Measurements from ENCODE around the gene THOC5.
"Not testable (repeated sequence)": the region's sequence is repeated elsewhere in the genome, so short reads cannot be mapped to it uniquely, and the experiment has no call there.

Gene THOC5

DNA sequence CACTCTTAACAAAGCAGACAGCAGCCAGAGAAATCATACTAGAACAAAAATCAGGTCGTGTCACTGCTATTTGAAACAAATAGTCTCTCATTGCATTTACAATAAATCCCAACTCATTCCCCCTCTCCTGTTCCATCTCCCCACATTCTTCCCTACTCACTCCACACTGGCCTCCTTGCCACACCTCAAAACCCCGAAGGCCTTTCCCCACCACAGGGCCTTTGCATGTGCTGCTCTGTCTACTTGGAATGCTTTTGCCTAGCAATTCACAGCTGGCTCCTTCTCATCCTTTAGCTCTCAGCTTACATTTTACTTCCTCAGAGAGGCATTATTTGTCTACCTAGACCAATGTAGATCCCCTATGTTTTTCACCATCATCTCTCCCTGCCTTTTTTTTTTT, 6.3 kb upstream of the THOC5 start:
- no peak for DNase-seq (ENCODE audit: low spot score)

DNA sequence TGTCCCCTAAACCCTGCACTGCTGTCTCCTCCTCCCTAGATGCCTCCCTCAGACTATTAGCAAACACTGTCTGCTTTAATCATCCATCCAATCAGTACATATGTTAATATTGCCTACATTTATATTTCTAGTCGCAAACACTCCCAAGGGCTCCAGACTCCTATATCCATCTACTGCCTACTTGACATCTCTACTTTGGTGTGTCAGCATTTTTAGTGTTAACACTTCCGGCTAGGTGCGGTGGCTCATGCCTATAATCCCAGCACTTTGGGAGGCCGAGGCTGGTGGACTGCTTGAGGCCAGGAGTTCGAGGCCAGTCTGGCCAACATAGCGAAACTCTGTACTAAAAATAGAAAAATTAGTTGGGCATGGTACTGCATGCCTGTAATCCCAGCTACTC, 5.5 kb upstream of the THOC5 start:
- DNase-seq (ENCODE audit: low spot score) = no peak

DNA sequence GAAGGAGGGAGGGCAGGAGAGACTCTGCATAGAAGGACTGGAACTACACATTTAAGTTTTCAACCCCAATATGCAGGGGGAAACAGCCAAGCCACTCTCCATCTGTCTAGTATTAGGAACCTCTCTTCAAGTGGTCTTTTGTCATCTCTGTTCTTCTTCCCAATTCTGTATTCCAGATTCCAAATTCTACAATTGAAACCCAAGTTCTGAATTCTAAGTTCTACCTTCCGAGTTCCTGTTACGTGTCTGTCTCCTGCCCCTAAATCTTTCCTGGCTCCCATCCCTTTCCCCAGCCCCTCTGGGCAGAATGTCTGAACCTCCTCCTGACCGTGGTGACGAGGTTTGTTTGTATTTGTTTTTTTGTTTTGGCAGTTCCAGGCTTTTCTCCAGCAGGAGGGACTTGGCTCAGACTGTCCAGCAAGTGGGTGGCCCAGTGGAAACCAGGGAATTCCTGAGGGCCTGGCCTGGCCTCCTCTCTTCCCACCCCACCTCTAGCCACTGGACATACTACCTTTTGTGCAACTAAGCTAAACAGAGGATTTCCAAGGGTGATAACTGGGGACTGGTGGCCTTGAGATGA, 1.6 kb upstream of the THOC5 start:
- DNase-seq (ENCODE audit: low spot score) = no peak

DNA sequence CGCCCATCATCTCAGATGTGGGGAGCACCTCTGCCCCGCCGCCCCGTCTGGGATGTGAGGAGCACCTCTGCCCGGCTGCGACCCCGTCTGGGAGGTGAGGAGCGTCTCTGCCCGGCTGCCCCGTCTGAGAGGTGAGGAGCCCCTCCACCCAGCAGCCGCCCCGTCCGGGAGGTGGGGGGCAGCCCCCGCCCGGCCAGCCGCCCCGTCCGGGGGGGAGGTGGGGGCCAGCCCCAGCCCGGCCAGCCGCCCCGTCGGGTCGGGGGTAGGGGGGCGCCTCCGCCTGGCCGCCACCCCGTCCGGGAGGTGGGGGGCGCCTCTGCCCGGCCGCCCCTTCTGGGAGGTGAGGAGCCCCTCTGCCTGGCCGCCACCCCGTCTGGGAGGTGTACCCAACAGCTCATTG, 1.2 kb downstream of the THOC5 start:
- DNase-seq (ENCODE audit: low spot score) = not testable (repeated sequence)

DNA sequence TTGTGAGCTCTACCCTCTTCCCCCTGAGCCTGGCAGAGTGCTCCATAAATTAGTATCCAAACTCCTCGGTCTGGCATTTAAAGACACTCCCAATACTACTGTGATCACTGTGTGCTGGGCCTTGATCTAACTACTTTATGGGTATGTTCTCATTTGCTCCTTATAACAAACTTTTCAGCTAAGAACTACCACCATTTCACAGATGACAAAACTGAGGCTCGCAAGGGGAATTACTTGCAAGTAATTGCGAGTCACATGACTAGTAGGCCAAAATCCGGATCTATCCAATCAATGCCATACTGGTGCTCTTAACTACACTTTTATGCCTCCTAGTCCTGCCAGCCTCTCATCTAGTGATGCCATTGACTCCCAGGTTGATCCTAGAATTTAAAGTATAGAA, 3.6 kb downstream of the THOC5 start:
- DNase-seq (ENCODE audit: low spot score) = no peak

DNA sequence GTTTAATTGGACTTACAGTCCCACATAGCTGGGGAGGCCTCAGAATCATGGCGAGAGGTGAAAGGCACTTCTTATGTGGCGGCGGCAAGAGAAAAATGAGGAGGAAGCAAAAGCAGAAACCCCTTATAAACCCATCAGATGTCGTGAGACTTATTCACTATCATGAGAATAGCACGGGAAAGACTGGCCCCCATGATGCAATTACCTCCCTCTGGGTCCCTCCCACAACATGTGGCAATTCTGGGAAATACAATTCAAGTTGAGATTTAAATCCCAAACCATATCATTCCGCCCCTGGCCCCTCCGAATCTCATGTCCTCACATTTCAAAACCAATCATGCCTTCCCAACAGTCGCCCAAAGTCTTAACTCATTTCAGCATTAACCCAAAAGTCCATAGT, 8.5 kb downstream of the THOC5 start:
- not testable (repeated sequence) for DNase-seq (ENCODE audit: low spot score)

DNA sequence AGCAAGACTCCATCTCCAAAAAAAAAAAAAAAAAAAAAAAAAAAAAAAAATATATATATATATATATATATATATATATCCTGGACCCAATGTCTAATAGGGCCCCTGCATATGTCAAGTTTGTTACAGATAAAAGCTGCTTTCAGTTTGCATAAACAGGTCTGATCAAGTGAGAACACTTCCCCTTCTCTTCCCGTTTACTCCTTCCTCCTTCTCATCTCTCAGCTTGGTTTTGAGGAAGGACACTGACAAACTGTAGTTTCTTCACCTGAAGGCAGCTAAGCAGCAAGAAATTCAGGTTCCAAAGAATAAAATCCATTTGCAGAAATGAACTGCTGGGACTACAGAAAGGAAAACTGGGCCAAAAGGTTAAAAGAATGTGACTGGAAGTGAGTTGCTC, 11.7 kb downstream of the THOC5 start:
- no peak for DNase-seq (ENCODE audit: low spot score)

DNA sequence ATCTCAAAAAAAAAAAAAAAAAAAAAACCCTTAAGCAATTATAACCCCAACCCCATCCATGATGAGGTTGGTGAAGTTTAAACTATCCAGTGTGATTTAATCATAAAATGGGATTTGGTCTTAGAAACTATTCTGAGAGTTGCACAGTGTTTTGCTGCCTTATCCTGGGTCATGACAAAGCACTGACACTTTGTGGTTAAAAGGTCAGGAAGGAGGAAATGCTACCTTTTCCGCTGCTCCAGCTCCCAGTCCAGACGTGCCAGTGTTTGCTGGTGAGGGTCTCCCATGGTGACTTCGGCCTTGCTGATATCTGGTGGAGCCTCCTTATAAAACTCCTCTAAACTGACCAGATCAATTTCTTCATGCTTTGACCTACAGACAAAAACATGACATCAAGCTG, 14.5 kb downstream of the THOC5 start:
- no peak for DNase-seq (ENCODE audit: low spot score)

DNA sequence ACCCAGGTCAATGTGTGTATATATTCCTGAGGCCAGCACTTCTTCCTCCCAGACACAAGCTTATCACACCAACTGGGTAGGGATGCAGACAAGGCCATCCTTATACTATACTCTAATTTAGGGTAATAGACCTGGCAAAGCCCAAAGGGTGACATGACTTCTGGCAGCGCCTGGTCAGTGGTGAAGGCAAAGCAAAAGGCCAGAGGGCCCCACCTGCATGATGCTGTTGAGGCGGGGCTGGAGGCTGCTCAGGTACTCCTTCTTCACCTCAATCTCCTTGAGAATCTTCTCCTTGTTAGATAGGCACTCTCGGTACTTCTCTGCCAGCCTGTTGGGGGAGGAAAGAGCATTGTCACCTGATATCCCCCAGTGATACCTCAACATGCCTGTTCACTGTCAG, 17.1 kb downstream of the THOC5 start:
- no peak for DNase-seq (ENCODE audit: low spot score)

DNA sequence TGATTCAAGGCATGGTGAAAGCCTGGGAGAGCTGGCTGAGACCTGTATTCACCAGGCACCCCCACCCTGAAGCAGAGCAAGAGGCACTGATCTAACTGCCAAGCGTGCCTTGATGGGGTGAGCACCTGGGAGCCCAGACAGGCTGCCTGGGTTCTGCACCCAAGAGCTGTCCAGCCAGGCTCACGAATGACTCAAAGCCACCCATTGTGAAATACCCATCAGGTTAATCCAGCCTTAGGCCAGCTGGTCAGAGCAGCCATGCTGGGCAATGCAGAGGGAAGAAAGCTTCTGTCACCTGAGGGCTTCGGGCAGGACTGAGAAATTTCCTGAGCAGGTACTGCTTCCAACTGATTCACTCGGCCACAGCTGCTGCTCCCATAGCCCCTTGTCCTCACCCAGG, 22.1 kb downstream of the THOC5 start:
- DNase-seq (ENCODE audit: low spot score) = no peak

DNA sequence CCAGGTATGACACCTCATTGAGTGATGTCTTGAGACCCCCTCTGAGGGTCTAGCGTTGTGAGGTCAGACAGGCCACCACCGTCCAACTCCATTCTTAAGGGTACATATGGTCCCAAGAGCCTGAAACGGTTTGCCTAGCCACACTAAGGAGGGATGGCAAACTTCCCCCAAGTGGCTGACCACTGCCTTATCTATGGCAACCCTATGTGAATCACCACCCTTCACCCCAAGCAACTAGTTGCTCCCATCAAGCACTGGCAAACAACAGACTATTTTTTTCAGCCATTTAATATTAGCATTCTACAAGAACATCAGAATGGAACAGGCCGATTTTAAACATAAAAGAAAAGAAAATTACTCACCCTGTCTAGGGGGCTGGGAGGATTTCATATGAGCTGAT, 22.8 kb downstream of the THOC5 start:
- DNase-seq (ENCODE audit: low spot score) = no peak

DNA sequence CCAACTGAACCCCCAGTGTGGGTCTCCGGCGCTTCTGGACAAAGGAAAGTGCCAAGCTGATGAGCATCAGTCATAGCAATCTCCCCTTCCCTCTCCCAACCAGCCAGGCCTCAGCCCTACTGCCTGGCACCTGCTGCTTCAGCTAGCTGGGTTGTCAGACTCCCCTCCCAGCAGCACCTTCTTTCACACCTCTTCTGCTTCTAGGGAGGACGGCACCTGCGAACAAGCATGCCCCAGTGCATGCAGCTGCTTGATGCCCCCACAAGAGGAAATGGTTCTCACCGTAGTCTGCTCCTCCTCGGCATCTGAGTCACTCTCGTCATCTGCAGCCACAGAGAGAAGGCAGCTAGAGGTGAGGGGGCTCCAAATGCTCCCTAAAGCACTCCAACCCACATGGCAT, 25.4 kb downstream of the THOC5 start:
- DNase-seq (ENCODE audit: low spot score) = no peak

DNA sequence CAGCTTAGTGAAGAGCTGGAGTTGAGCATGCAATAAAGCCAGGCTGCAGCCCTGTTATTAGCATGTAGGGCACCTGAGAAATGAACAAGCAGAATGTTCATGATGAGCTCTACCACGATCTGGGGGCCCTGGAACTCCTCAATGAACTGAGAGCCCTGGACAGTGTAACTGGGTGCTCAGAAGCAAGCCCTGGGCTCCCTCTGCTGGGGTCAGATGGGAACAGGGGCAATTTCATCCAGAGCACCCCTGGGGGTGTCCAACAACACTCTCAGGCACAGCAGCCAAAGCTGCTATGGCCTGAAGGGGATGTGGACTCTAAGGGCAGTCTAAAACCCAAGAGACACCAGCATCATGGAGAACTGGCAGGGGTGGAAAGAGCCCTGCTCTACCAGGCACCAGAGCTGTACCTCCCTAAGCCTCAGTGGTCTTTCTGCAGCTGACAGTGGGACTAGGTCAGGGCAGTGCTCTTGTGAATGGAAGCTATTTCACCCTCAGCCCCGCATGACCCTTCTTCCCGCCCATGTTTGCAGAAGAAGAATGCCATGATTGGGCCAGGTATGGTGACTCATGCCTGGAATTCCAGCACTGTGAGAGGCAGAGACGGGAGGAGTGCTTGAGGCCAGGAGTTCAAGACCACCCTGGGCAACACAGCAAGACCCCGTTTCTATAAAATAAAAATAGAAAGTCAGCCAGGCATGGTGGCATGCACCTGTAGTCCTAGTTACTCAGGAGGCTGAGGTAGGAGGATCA, 28.9 kb downstream of the THOC5 start:
- DNase-seq (ENCODE audit: low spot score) = peak; percentile 27

DNA sequence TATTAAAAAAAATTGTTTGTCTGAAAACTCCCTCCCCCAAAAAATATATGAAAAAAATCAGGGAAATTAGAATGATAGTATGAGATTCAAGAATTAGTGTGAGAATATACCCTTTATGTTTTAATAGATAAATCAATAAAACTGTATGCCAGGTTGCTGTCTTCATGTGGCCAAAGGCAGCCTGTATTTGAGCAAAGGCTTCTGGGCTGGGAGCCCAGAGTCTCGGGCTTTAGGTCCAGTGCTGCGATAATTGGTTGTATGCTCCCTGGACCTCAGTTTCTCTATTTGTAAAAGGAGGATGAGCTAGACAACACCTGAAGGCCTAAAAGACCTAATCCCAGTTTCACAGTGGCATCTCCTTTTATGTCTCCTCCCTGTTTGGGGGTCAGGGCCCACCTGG, 29.8 kb downstream of the THOC5 start:
- DNase-seq (ENCODE audit: low spot score) = no peak

DNA sequence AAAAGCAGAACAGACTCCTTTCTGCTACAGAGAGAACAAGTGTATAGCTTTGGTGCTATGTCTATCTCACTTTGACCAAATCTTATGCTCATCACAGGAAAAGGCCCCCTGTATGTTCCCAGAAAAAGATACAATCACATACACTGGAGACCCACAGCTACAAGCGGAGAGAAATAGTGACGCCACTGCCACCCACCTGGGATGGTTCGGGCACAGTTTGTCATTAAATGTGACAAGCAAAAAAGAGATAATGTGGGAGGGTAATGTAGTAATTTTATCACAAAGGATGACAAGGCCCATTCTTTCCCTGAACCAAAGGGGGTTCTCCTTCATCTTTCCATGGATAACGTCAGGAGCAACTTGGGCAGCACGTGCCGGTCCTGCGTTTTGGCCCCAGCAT, 32.0 kb downstream of the THOC5 start:
- no peak for DNase-seq (ENCODE audit: low spot score)

DNA sequence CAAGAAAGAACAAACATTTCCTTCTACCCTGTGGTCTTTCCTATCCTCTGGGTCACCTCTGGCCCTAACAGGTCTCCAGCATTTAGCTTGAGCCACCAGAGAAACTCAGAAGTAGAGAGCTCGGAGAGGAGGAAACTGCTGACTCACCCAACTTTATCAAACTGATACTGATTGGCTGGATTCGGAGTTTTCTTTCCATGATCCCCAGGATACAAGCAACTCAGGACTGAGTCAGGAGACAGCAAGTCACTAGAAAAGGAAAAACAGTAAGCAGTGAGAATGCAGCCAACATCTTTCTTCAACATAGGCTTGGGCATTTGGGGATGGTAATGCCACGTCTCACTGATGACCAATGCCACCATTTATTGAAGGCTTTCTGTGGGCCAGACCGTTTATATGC, 32.7 kb downstream of the THOC5 start:
- peak; percentile 43 for DNase-seq (ENCODE audit: low spot score)

DNA sequence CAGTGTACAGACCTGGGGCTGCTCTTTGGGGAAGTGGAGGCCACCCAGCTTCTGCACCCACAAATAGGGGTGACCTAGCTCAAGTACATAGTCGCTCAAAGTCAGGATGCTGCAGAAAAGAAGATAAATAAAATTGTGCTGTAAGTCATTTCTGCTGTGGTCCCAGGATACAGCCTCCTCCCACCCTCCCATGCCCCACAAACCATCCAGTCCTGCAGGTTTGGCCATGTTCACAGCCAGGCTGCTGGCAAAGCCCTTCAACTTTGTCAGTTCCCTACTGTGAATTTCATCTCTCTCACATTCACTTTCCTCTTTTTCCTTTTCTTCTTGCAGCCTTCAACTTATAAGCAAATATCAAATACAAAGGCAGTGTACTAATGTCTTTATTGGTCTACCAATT, 33.6 kb downstream of the THOC5 start:
- DNase-seq (ENCODE audit: low spot score) = no peak

DNA sequence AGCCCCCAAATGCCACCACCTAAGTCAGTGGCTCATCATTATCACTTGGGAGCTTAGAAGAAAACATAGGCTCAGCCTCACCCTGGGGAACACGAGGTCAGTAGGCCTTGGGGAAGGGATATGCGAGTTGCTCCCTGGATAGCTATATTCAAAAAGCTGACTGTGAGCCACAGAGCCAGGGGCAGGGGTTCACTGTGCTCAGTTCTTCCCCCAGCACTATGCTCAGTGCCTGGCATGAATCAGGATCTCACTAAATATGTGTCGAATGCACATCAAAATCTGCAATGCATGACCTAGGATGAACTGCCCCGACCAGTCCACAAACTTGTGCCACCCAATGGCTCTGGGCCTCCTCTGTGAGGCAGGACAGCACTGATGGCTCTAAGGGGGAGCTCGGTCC, 35.1 kb downstream of the THOC5 start:
- DNase-seq (ENCODE audit: low spot score) = no peak

DNA sequence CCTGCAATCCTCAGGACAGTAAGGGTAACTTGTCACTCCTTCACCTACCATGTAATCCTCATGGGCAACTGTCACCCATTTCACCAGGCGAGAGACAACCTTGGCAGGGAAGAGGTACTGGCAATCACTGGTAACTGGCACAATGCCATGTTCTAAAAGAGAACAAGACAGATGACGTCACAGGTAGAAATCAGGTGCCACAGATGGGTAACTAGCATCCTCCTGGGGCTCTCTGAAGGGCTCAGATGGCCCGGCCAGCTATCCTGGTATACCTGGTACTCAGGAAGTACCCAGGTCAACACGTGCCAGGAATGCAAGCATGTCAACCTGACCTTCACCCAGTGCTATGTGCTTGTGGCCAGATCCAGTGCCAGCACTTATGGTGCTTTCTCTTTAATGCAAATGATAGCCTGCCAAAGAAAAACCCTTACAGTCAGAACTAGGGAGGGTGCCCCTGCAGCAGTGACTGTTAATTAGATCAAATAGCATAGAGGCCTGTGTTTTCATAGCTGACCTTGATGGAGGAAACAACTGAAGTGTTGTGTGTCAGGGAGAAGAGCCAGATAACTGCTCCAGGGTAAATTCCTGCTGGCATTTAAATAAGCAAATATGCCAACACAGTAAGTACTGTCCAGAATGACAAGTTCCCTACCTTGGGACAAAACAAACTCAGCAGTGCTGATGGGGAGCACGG, 36.2 kb downstream of the THOC5 start:
- no peak for DNase-seq (ENCODE audit: low spot score)

DNA sequence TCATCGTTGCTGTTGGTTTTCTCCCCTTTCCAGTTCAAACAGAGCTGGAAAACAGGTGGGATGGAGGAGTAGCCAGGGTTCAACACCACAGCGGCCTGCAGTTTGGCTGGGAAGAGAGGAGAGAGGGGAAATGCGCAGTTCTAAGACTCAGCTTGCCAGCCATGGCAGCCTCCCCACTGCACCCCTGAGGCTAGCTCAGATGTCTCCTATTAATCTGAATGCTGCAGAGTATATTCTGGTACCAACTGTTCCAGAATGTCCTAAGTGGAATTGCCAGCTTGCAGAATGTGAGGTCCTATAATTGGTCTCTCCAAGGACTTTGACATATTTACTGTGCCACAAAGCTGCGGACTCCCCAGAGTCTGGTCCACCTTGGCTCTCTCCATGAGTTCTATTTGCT, 41.5 kb downstream of the THOC5 start:
- DNase-seq (ENCODE audit: low spot score) = no peak

DNA sequence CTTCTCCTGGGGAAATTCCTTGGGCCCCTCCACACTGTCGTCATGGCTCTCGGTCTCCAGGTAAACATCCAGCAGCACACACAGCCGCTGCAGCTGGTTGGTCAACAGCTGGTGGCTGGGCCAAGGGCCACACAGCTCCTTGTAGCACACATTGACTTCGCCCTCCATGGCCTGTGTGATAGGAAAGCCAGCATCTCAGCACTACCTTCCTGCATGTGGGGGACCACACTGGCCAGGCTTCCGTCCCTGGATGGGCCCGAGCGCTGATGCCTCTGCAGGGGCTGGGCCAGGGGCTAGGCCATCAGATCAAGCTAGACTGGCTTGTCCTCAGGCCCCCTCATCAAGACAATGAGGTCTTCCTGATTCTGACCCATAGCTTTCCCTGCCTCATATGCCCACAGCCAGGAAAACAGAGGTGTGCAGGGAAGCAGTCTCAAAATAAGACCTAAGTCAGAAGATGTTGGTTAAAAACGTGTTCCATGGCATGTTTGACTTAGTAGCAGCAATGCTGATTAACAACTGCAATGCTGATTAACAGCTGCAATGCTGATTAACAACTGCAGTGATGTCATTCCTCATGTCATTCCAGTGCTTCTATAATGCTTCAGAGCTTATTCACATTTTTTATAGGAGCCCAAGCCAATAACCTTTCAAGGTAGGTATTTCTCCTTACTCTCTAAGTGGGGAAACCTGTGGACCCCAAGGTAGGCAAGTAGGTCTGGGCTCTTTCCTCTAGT, 42.3 kb downstream of the THOC5 start:
- DNase-seq (ENCODE audit: low spot score) = no peak

DNA sequence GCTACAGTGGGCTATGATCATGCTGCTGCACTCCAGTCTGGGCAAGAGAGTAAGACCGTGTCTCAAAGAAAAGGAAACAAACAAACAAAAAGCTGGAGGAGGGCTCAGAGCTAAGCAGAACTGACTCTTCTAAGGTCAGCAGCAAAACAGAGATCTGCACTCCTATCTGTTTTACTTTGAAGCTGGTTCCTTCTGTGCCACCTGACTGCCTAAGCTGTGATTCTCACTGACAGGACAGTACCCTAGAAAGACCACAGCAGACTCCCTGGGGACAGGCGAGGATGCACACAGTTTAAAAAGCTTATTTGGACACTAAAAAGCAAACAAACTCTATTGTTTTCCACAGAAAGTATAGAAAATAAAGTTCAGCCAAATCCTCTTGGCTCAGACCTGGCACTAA, 43.0 kb downstream of the THOC5 start:
- DNase-seq (ENCODE audit: low spot score) = no peak

DNA sequence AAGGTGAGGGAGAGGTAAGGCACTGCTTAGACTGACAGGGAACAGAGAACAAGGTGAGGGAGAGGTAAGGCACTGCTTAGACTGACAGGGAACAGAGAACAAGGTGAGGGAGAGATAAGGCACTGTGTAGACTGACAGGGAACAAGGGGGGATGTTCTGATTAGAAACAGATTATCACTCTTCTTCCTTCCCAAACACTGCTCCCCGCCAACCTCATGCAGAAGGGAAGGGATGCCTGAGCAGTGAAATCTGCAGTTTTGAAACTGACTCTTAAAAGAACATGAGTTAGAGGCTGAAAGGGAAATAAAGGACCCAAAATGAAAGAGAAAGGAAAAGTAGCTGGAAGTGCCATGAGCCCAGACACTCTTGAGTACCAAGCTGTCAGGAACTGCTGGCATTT, 43.7 kb downstream of the THOC5 start:
- DNase-seq (ENCODE audit: low spot score) = no peak
